IMR-90 (cell line): ENCODE results near the gene JAKMIP3. TPM values are rescaled to one million over a fixed set of nuclear protein-coding genes. Genes with fewer than 3 reads are reported as not detected.
A peak's percentile ranks its signal among the peaks of the same experiment; 100 is the strongest.

ENCODE experiments used
- ATAC-seq: fragments of 200-7000 bp; cut with Tn5 transposase; 2 replicates; pipeline ENCODE4 v1.9.1; 2020; ENCODE audit warnings: low read depth, mild to moderate bottlenecking, moderate library complexity
- BruUV-seq: library from RNA; stranded (reverse); fragments of 400-500 nt; replicated peaks from 2 replicates; lab custom pipeline; 2021; lab: Mats Ljungman, UMichigan
- CTCF ChIA-PET: fragments of 300-600 bp; formaldehyde crosslinking; extraction: SDS; loops from one replicate; lab custom pipeline; 2021; ENCODE audit warnings: antibody characterized with exemption; lab: Yijun Ruan, JAX
- POLR2A ChIA-PET: fragments of 300-600 bp; sonication (Branson Sonifier 250); formaldehyde crosslinking; loops from one replicate; lab custom pipeline; 2022; ENCODE audit warnings: antibody characterized with exemption; ENCODE audit not compliant: unreplicated experiment; lab: Charles Lee
- DNase-seq: peaks from one replicate; pipeline ENCODE4 v3.0.0; 2013
- H2AFZ ChIP-seq: replicated peaks from 2 replicates; pipeline ENCODE3; 2013; ENCODE audit warnings: low read length, mild to moderate bottlenecking; ENCODE audit not compliant: poor library complexity
- H2AK5ac ChIP-seq: 2 replicates; pipeline ENCODE4 v1.6.1; 2013; ENCODE audit warnings: low read depth, low read length, inconsistent platforms
- H2AK9ac ChIP-seq: replicated peaks from 2 replicates; pipeline ENCODE3; 2013; ENCODE audit warnings: mild to moderate bottlenecking, low read depth, low read length, moderate library complexity; ENCODE audit not compliant: poor library complexity
- H2BK120ac ChIP-seq: 2 replicates; pipeline ENCODE4 v1.6.1; 2013; ENCODE audit warnings: low read depth, low read length, inconsistent platforms
- H2BK15ac ChIP-seq: 3 replicates; pipeline ENCODE4 v1.6.1; 2013; ENCODE audit warnings: low read depth, low read length, inconsistent platforms
- H2BK20ac ChIP-seq: 2 replicates; pipeline ENCODE4 v1.6.1; 2013; ENCODE audit warnings: low read depth, mild to moderate bottlenecking, inconsistent platforms, low read length, moderate library complexity
- H2BK5ac ChIP-seq: 2 replicates; pipeline ENCODE4 v1.6.1; 2013; ENCODE audit warnings: mild to moderate bottlenecking, low read depth, low read length, inconsistent platforms; ENCODE audit not compliant: poor library complexity, severe bottlenecking
- H3K14ac ChIP-seq: replicated peaks from 2 replicates; pipeline ENCODE4 v1.6.1; 2013; ENCODE audit warnings: low read depth, low read length, inconsistent platforms
- H3K18ac ChIP-seq: 2 replicates; pipeline ENCODE4 v1.6.1; 2013; ENCODE audit warnings: low read depth, low read length, control low read depth
- H3K23ac ChIP-seq: 2 replicates; pipeline ENCODE4 v1.6.1; 2013; ENCODE audit warnings: low read depth, low read length, inconsistent platforms
- H3K27ac ChIP-seq: 2 replicates; pipeline ENCODE4 v1.5.1; 2013; ENCODE audit warnings: mild to moderate bottlenecking, control low read depth, low read length; ENCODE audit not compliant: insufficient read depth
- H3K27me3 ChIP-seq: 2 replicates; pipeline ENCODE4 v1.6.1; 2013; ENCODE audit warnings: low read length; ENCODE audit not compliant: control insufficient read depth, insufficient read depth
- H3K36me3 ChIP-seq: 2 replicates; pipeline ENCODE4 v1.6.1; 2013; ENCODE audit warnings: low read length, mixed read lengths; ENCODE audit not compliant: control insufficient read depth, insufficient read depth
- H3K4ac ChIP-seq: 2 replicates; pipeline ENCODE4 v1.6.1; 2013; ENCODE audit warnings: low read depth, low read length, inconsistent platforms
- H3K4me1 ChIP-seq: 2 replicates; pipeline ENCODE4 v1.6.1; 2013; ENCODE audit warnings: low read length, mixed read lengths; ENCODE audit not compliant: control insufficient read depth, insufficient read depth
- H3K4me2 ChIP-seq: 2 replicates; pipeline ENCODE4 v1.6.1; 2013; ENCODE audit warnings: low read depth, mild to moderate bottlenecking, control low read depth, low read length, moderate library complexity
- H3K4me3 ChIP-seq: 2 replicates; pipeline ENCODE4 v1.5.1; 2013; ENCODE audit warnings: low read depth, mild to moderate bottlenecking, control low read depth, low read length, moderate library complexity; ENCODE audit not compliant: insufficient read depth
- H3K56ac ChIP-seq: 2 replicates; pipeline ENCODE4 v1.6.1; 2013; ENCODE audit warnings: low read length, inconsistent platforms; ENCODE audit not compliant: insufficient read depth; ENCODE audit errors: extremely low read depth
- H3K79me1 ChIP-seq, 2 experiments: 2 replicates each; pipeline ENCODE4 v1.6.1; 2013; ENCODE audit warnings: low read length in 2 of 2, inconsistent platforms in 1 of 2, low read depth in 1 of 2
- H3K9ac ChIP-seq: 2 replicates; pipeline ENCODE4 v1.6.1; 2013; ENCODE audit warnings: low read depth, low read length, control low read depth
- H3K9me1 ChIP-seq: 2 replicates; pipeline ENCODE4 v1.6.1; 2013; ENCODE audit warnings: low read length, inconsistent platforms; ENCODE audit not compliant: insufficient read depth
- H3K9me3 ChIP-seq: 2 replicates; pipeline ENCODE4 v1.6.1; 2013; ENCODE audit warnings: low read length; ENCODE audit not compliant: control insufficient read depth, insufficient read depth
- H4K20me1 ChIP-seq: 2 replicates; pipeline ENCODE4 v1.6.1; 2013; ENCODE audit warnings: low read length, inconsistent platforms; ENCODE audit not compliant: insufficient read depth
- H4K5ac ChIP-seq: 2 replicates; pipeline ENCODE4 v1.6.1; 2013; ENCODE audit warnings: mild to moderate bottlenecking, low read depth, low read length, control low read depth
- H4K8ac ChIP-seq, 2 experiments: 2 replicates each; pipeline ENCODE4 v1.6.1; 2013; ENCODE audit warnings: low read depth in 2 of 2, low read length in 2 of 2, control low read depth in 1 of 2, inconsistent platforms in 1 of 2
- H4K91ac ChIP-seq: 2 replicates; pipeline ENCODE4 v1.6.1; 2013; ENCODE audit warnings: low read depth, low read length, inconsistent platforms; ENCODE audit not compliant: insufficient read depth
- MAFK ChIP-seq: IDR thresholded peaks from 2 replicates; pipeline ENCODE4 v1.6.1; 2012; ENCODE audit warnings: low read depth, low read length, improper control_type of control experiment
- MAZ ChIP-seq: IDR thresholded peaks from 2 replicates; pipeline ENCODE4 v1.6.1; 2012; ENCODE audit warnings: low read depth, mild to moderate bottlenecking, low read length, improper control_type of control experiment, moderate library complexity, borderline replicate concordance
- NFE2L2 ChIP-seq: fragments of 150-350 bp; IDR thresholded peaks from 2 replicates; pipeline ENCODE4 v1.6.1; 2016; ENCODE audit warnings: low read depth, mild to moderate bottlenecking, low read length
- RFX5 ChIP-seq: IDR thresholded peaks from 2 replicates; pipeline ENCODE4 v1.8.0; 2012; ENCODE audit warnings: low read depth, mild to moderate bottlenecking, low read length, moderate library complexity
- WGBS, 2 experiments: methylation state at CpG; one replicate each; pipeline versions ENCODE4 v1.1.5 to v1.1.7; 2013; ENCODE audit warnings: missing lambda C conversion rate in 2 of 2; ENCODE audit not compliant: insufficient read length in 1 of 2; ENCODE audit errors: extremely low coverage in 2 of 2; 5-methylcytosine and 5-hydroxymethylcytosine counted together
- dilution Hi-C: fragments of 300-500 bp; cut with HindIII; formaldehyde crosslinking; loops from one replicate; pipeline ENCODE4 v1.14.3; 2018; ENCODE audit warnings: low sequenced_read_pairs; ENCODE audit not compliant: unreplicated experiment
- in situ Hi-C: fragments of 300-500 bp; cut with MboI; formaldehyde crosslinking; loops from 3 replicates; pipeline ENCODE4 v1.14.3; 2019; ENCODE audit warnings: low sequenced_read_pairs, inconsistent platforms, mixed read lengths
- intact Hi-C: fragments of 100-400 bp; cut with micrococcal nuclease; formaldehyde crosslinking; loops from 2 replicates; pipeline ENCODE4 v1.10.0; 2022
- polyA plus RNA-seq, 3 experiments: library from polyadenylated mRNA; depleted of rRNA; stranded (reverse); fragments of >200 nt; gene quantifications; 2 replicates each; pipeline ENCODE4 v1.2.3, GENCODE V29; 2012; ENCODE audit warnings: low replicate concordance in 1 of 3
- total RNA-seq: library from RNA; depleted of rRNA; stranded (reverse); fragments of >200 nt; gene quantifications from 2 replicates; pipeline ENCODE4 v1.2.3, GENCODE V29; 2012

The JAKMIP3 gene
- total and polyA plus RNA-seq, 2 of the 4 experiments (the other 2 are of a cell fraction), result under 0.01 to 0.22 TPM

DNA sequence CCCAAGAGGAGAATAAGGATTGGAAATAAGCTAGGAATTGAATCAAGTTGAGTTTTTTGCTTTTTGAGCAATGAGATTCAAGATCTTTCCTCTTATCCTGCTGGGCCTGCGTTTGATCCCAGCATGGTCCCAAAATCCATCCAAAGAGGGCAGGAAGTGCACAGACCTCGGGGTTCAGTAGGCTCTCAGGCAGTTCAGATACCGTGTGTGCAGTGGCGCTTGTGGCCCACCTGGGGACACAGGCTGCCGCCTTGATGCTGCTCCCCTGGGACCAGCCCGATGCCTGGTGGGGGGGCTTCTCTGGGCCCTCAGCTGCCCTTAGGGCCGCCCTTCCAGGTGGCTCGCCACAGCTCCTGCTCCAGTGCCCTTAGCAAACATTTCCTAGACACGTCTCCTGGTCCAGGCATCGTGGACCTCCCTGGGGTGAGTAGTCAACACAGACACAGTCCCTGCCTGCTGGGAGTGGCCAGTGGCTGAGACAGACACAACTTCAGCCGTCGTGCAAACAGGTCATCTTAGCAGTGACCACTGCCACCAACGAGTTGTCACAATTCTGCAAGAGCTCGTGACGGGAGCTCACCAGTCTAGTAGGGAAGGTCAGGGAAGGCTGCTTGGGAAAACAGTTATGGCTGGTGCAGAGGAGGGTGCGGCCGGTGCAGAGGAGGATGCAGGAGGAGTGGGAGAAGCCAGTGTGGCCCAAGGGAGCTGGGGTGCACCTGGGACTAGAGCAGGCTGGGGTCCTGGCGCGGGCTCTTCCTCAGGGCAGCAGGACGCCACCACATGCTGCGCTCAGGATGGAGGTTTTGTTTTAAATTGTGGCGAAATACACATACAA, 21.7 kb upstream of the JAKMIP3 start (continued):
- no peak for TF ChIP-seq NFE2L2

DNA sequence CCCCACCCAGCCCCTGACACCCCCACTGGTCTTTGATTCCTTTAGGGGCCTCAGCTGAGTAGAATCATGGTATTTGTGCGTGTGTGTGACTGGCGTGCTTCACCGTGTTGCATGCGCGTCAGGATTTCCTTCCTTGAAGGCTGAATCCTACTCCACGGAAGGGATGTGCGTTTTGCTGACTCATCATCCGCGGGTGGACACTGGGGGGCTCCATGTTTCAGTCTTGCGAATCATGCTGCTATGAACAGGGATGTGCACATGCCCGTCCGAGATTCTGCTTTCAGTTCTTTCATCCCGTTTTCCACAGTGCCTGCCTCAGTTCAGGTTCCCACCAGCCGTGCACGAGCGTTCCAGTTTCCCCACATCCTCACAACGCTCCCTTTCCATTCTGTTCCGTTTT, 20.9 kb upstream of the JAKMIP3 start:
- no peak overlapping the region for H3K56ac ChIP-seq
- H3K4me3 ChIP-seq, result no peak overlapping the region
- 77% methylated on average over 10 of the region's 18 CpGs; no CpG with 5 or more reads in 1 of the 2 experiments for WGBS, 2 experiments
- H3K36me3 ChIP-seq, result no peaks in the 10 kb centered on the region
- H3K79me1 ChIP-seq, result no peaks in the 10 kb centered on the region
- no peak overlapping the region for H2BK15ac ChIP-seq
- dilution Hi-C loops, result no loop called here
- peaks cover 26% of the 10 kb centered on the region; the same call in 1 of the 2 replicates for H3K27me3 ChIP-seq
- no peak overlapping the region for H3K23ac ChIP-seq
- no peak overlapping the region for H4K8ac ChIP-seq
- H3K4me1 ChIP-seq, result no peaks in the 10 kb centered on the region
- intact Hi-C loops, result no loop called here
- no peak overlapping the region for H4K91ac ChIP-seq
- no peaks in the 10 kb centered on the region for H3K9me3 ChIP-seq
- H2AFZ ChIP-seq, result no peak overlapping the region
- no peak overlapping the region for H3K4me2 ChIP-seq
- no peak overlapping the region for H2AK5ac ChIP-seq
- ATAC-seq (no peak), DNase-seq (no peak)
- H2BK5ac ChIP-seq, result no peak overlapping the region
- no peak overlapping the region for H3K27ac ChIP-seq
- ChIA-PET CTCF (no interaction called here), POLR2A (no interaction called here)
- no peak overlapping the region for H4K5ac ChIP-seq
- H2AK9ac ChIP-seq, result no peak overlapping the region
- no peaks in the 10 kb centered on the region for H4K20me1 ChIP-seq
- H3K9me1 ChIP-seq, result no peaks in the 10 kb centered on the region
- no peak overlapping the region for H2BK120ac ChIP-seq
- no peak overlapping the region for H3K14ac ChIP-seq
- H3K18ac ChIP-seq, result no peak overlapping the region
- no peak overlapping the region for H3K4ac ChIP-seq
- BruUV-seq, result no TSS peak
- TF ChIP-seq MAZ (no peak), MAFK (peak; percentile 96), RFX5 (no peak)
- H3K9ac ChIP-seq, result no peak overlapping the region
- H2BK20ac ChIP-seq, result no peak overlapping the region
- in situ Hi-C loops, result no loop called here
